Liver (tissue), 9 donors: ENCODE results near the gene MOV10L1. TPM values are rescaled to one million over a fixed set of nuclear protein-coding genes. Genes with fewer than 3 reads are reported as not detected.

ENCODE experiments used
- DNase-seq: peaks from one replicate; pipeline ENCODE4 v3.0.0-alpha.2; 2017; ENCODE audit warnings: low spot score
- H3K27ac ChIP-seq, 2 donors: one replicate each; pipeline ENCODE4 v1.7.0; 2013; ENCODE audit warnings: inconsistent platforms in 2 of 2, low read length in 2 of 2, control low read depth in 1 of 2, low read depth in 1 of 2, mild to moderate bottlenecking in 1 of 2
- H3K27me3 ChIP-seq, 4 donors: one replicate each; pipeline versions ENCODE4 v1.6.1 to v1.7.0; 2013; ENCODE audit warnings: low read length in 3 of 4, inconsistent platforms in 1 of 4, mild to moderate bottlenecking in 1 of 4, moderate library complexity in 1 of 4; ENCODE audit not compliant: control insufficient read depth in 4 of 4, insufficient read depth in 4 of 4
- H3K36me3 ChIP-seq, 4 donors: one replicate each; pipeline versions ENCODE4 v1.6.1 to v1.7.0; 2013; ENCODE audit warnings: low read length in 3 of 4, mild to moderate bottlenecking in 3 of 4, low read depth in 1 of 4, moderate library complexity in 1 of 4; ENCODE audit not compliant: control insufficient read depth in 4 of 4, insufficient read depth in 3 of 4
- H3K4me1 ChIP-seq, 4 donors: one replicate each; pipeline versions ENCODE4 v1.6.1 to v1.7.0; 2013; ENCODE audit warnings: low read length in 3 of 4, mild to moderate bottlenecking in 3 of 4, moderate library complexity in 1 of 4; ENCODE audit not compliant: control insufficient read depth in 4 of 4, insufficient read depth in 4 of 4
- H3K4me3 ChIP-seq, 3 donors: one replicate each; pipeline versions ENCODE4 v1.6.1 to v1.7.0; 2013; ENCODE audit warnings: low read length in 3 of 3, control low read depth in 1 of 3, low read depth in 1 of 3, mild to moderate bottlenecking in 1 of 3
- H3K9ac ChIP-seq, 2 donors: one replicate each; pipeline ENCODE4 v1.7.0; 2013; ENCODE audit warnings: low read length in 2 of 2, mild to moderate bottlenecking in 2 of 2, moderate library complexity in 2 of 2, control low read depth in 1 of 2, low read depth in 1 of 2
- H3K9me3 ChIP-seq, 4 donors: one replicate each; pipeline versions ENCODE4 v1.6.1 to v1.7.0; 2013; ENCODE audit warnings: low read length in 3 of 4; ENCODE audit not compliant: control insufficient read depth in 4 of 4
- ATF3 ChIP-seq: IDR thresholded peaks from 2 replicates; pipeline ENCODE4 v1.6.1; 2016; ENCODE audit warnings: antibody characterized with exemption
- CTCF ChIP-seq: fragments of 150-350 bp; IDR thresholded peaks from 2 replicates; pipeline ENCODE4 v1.5.1; 2017; ENCODE audit warnings: improper control_type of control experiment, low read depth, low read length; ENCODE audit not compliant: missing input control
- FOXA1 ChIP-seq: IDR thresholded peaks from 2 replicates; pipeline ENCODE4 v1.6.1; 2016; ENCODE audit warnings: antibody characterized with exemption
- HNF4A ChIP-seq, 2 donors: conservative IDR thresholded peaks; 2 replicates each; pipeline ENCODE4 v1.6.1; 2016; ENCODE audit warnings: antibody characterized with exemption in 2 of 2, mild to moderate bottlenecking in 2 of 2
- HNF4G ChIP-seq: IDR thresholded peaks from 2 replicates; pipeline ENCODE4 v1.6.1; 2016; ENCODE audit warnings: antibody characterized with exemption
- JUND ChIP-seq, 2 donors: IDR thresholded peaks; 2 replicates each; pipeline ENCODE4 v1.6.1; 2016; ENCODE audit warnings: antibody characterized with exemption in 2 of 2
- MAX ChIP-seq: IDR thresholded peaks from 2 replicates; pipeline ENCODE4 v1.6.1; 2016; ENCODE audit warnings: antibody characterized with exemption
- NR2F2 ChIP-seq: IDR thresholded peaks from 2 replicates; pipeline ENCODE4 v1.6.1; 2016; ENCODE audit warnings: antibody characterized with exemption
- RAD21 ChIP-seq, 2 donors: IDR thresholded peaks; 2 replicates each; pipeline ENCODE4 v1.6.1; 2016; ENCODE audit warnings: antibody characterized with exemption in 2 of 2, mild to moderate bottlenecking in 2 of 2
- RXRA ChIP-seq, 2 donors: IDR thresholded peaks; 2 replicates each; pipeline ENCODE4 v1.6.1; 2017 to 2018; ENCODE audit warnings: antibody characterized with exemption in 2 of 2, mild to moderate bottlenecking in 1 of 2
- YY1 ChIP-seq: IDR thresholded peaks from 2 replicates; pipeline ENCODE4 v1.6.1; 2016; ENCODE audit warnings: antibody characterized with exemption, mild to moderate bottlenecking
- WGBS: extraction: QIAGEN DNeasy Blood & Tissue Kit; methylation state at CpG from one replicate; pipeline ENCODE4 v1.1.7; 2013; 5-methylcytosine and 5-hydroxymethylcytosine counted together
- polyA plus RNA-seq, 2 donors: library from polyadenylated mRNA; stranded (reverse) in 1 of 2; unstranded in 1 of 2; fragments of 200-250 nt in 1 of 2; fragments of >200 nt in 1 of 2; fragmentation: Nextera tagmentation in 1 of 2; extraction: Ambion mirVana in 1 of 2; gene quantifications; one replicate each; pipeline versions ENCODE4 v1.2.1 to v1.2.3, GENCODE V29; 2013 to 2015
- total RNA-seq, 2 donors: library from RNA; depleted of rRNA; stranded (reverse); fragments of >200 nt; gene quantifications; one replicate each; pipeline ENCODE4 v1.2.3, GENCODE V29; 2014
- donor health status: healthy.
- donor health status: healthy.
- donor health status: healthy.
- donor health status: healthy.
- donor health status: healthy.

MOV10L1 gene
- total and polyA plus RNA-seq, 4 donors: 0.07 to 0.47 (median 0.17) TPM

- no peaks in the 10 kb centered on the region for H3K36me3 ChIP-seq
- no peaks in the 10 kb centered on the region for H3K4me1 ChIP-seq
- no peaks in the 10 kb centered on the region for H3K9me3 ChIP-seq
- no peak overlapping the region for H3K27ac ChIP-seq
- DNase-seq: no peak
- H3K27me3 ChIP-seq: no peaks in the 10 kb centered on the region
- H3K9ac ChIP-seq: no peak overlapping the region
- 91% methylated on average over 1 of the region's 1 CpG for WGBS
- no peak for TF ChIP-seq JUND (IDR thresholded peaks at IDR 0.05)
- TF ChIP-seq HNF4G: no peak
- no peak for TF ChIP-seq CTCF
- no peak for TF ChIP-seq RAD21 (IDR thresholded peaks at IDR 0.05)
- TF ChIP-seq NR2F2: no peak
- no peak overlapping the region for H3K4me3 ChIP-seq
Observed at GRCh38 chr22:50111056-50111455, 21.2 kb downstream of the MOV10L1 start.

- no peaks in the 10 kb centered on the region for H3K27me3 ChIP-seq
- no peaks in the 10 kb centered on the region for H3K4me1 ChIP-seq
- no peak overlapping the region for H3K4me3 ChIP-seq
- H3K27ac ChIP-seq: no peak overlapping the region
- DNase-seq: no peak
- no peaks in the 10 kb centered on the region for H3K36me3 ChIP-seq
- 71% methylated on average over 28 of the region's 28 CpGs for WGBS
- TF ChIP-seq HNF4G: no peak
- TF ChIP-seq ATF3: no peak
- TF ChIP-seq RXRA (IDR thresholded peaks at IDR 0.05): no peak
- TF ChIP-seq CTCF: no peak
- no peak for TF ChIP-seq YY1
- no peak for TF ChIP-seq HNF4A (conservative IDR thresholded peaks at IDR 0.05)
- TF ChIP-seq FOXA1: no peak
- no peak for TF ChIP-seq MAX
- H3K9ac ChIP-seq: no peak overlapping the region
- no peaks in the 10 kb centered on the region for H3K9me3 ChIP-seq
Observed at GRCh38 chr22:50112151-50113118, 22.6 kb downstream of the MOV10L1 start.
